ENCODE data around the gene SPAG9. TPM values are rescaled to one million over a fixed set of nuclear protein-coding genes. Genes with fewer than 3 reads are reported as not detected.
A peak's percentile ranks its signal among the peaks of the same experiment; 100 is the strongest.

SPAG9 gene
- total RNA-seq, 4 donors from 2014 or later: 85.2 to 110 (median 94.3) TPM

DNA sequence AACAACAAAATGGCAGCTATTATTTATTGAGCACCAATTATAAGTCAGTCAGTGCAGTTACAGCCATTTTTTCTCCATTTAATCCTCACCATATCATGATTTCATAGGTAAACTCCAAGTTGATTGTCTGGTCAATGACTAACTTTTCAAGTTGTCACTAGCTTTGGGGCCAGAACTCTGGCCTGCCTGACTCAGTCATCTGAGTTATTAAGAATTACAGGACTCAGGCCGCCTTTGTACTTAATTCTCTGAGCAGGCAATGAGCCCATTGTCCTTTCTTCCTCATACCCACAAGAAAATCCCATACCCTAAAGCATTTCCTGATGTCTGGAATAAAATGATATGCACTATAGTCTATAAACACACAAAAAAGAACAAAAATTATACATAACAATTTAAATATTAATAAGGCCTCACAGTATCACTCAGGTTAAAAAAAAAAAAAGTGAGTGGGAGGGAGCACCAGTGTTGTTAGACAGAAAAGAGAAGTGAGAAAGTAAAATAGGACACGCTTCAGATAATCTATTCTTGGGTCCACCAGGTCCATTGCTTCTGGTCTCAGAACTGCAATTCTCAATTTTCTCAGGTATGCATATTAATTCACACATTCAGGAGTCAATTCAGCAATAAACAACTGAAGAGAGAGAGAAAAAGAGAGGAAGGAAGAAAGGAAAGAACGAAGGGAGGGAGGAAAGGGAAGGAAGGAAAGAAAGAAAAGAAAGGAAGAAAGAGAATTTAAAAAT, 70.2 kb downstream of the SPAG9 start:
- ATAC-seq: no peak
- Histone ChIP-seq H3K27me3 (no peaks in the 10 kb centered on the region), H3K4me3 (no peak overlapping the region), H3K9me3 (no peaks in the 10 kb centered on the region), H3K4me1 (peaks cover 0 to 40% (median 0%) of the 10 kb centered on the region in 3 donors), H3K27ac (no peak overlapping the region), H3K36me3 (no peaks in the 10 kb centered on the region)
- 80 to 83% methylated on average over 3 of the region's 3 CpGs for WGBS, 2 donors (ENCODE audit: low coverage in 1 of 2)
- TF ChIP-seq POLR2AphosphoS5 (IDR thresholded peaks at IDR 0.05): no peak

DNA sequence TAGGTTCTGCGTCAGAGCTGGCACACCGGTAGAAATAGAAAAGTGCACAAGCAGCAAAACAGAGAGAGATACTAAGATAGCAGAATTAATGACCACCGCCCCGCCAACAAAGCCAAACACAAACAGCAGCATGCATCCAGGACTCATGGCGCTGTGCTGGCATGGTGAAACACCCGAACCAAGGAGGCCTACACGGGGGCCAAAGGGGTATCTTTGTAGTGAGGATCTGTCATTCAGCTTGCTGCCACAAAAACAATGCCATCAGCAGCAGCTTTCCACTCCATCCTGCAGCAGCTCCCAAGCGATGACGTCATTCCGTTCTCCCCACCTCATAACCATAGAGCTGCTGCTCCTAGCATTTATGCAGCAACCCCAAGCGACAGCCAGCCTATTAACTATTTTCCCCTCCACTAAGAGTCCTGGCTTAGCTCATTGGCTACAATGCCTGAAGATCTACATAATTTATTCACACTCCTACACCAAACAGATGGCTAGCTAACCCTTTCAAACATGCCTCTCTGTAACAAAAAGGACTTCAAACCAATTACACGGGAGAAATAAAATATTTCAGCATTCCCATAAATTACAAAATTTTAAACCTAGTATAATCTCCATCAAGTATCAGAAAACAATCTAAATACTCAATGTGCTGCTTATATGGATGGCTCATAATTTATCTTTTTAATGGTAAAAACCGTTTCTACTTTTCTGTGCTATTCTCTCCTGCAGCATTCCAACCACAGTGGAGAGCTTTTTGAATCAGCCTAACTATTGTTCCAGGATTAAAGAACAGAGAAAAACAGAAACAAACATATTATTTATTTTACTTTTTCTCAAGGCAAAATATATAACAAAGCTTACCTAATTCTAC, 73.9 kb downstream of the SPAG9 start:
- ATAC-seq: peak; percentile 77
- Histone ChIP-seq H3K4me1 (peaks cover 0 to 36% (median 0%) of the 10 kb centered on the region in 3 donors), H3K4me3 (peak overlapping the region in 1 of 2 donors; percentile 34), H3K9me3 (no peaks in the 10 kb centered on the region), H3K36me3 (no peaks in the 10 kb centered on the region), H3K27ac (peak overlapping the region in 3 of 4 donors; percentile 5 to 60 (median 37)), H3K27me3 (no peaks in the 10 kb centered on the region)
- TF ChIP-seq POLR2AphosphoS5 (IDR thresholded peaks at IDR 0.05): no peak
- no peak for TF ChIP-seq EP300 (IDR thresholded peaks at IDR 0.05)
- no peak for TF ChIP-seq POLR2A (IDR thresholded peaks at IDR 0.05)
- TF ChIP-seq, protein P1, sequence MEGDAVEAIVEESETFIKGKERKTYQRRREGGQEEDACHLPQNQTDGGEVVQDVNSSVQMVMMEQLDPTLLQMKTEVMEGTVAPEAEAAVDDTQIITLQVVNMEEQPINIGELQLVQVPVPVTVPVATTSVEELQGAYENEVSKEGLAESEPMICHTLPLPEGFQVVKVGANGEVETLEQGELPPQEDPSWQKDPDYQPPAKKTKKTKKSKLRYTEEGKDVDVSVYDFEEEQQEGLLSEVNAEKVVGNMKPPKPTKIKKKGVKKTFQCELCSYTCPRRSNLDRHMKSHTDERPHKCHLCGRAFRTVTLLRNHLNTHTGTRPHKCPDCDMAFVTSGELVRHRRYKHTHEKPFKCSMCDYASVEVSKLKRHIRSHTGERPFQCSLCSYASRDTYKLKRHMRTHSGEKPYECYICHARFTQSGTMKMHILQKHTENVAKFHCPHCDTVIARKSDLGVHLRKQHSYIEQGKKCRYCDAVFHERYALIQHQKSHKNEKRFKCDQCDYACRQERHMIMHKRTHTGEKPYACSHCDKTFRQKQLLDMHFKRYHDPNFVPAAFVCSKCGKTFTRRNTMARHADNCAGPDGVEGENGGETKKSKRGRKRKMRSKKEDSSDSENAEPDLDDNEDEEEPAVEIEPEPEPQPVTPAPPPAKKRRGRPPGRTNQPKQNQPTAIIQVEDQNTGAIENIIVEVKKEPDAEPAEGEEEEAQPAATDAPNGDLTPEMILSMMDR (IDR thresholded peaks at IDR 0.05): no peak
- WGBS, 2 donors (ENCODE audit: low coverage in 1 of 2): 21 to 29% methylated on average over 11 to 13 of the region's 13 CpGs

DNA sequence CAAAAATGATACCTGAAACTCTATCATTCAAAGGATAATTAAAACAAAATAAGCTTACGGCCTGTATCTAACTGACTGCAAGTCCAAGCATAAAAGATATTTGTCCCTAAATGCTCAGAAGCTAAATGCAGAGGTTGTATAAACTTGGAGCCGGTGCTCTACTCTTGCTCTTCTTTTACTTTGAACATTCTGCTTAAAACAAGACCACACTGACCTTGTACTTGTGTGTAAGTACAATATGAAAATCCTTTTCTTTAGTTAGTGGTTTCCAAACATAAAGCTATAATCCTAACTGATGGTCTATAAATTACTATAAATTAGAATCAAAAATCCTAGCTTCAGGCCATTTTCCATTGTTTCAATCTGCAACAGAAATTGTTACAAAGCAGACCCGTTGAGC, 74.6 kb downstream of the SPAG9 start:
- Histone ChIP-seq H3K27ac (peak overlapping the region in 2 of 4 donors; percentile 37 to 60), H3K4me3 (peak overlapping the region in 1 of 2 donors; percentile 34), H3K27me3 (no peaks in the 10 kb centered on the region), H3K9me3 (no peaks in the 10 kb centered on the region), H3K36me3 (no peaks in the 10 kb centered on the region), H3K4me1 (peaks cover 0 to 36% (median 0%) of the 10 kb centered on the region in 3 donors)
- TF ChIP-seq POLR2A (IDR thresholded peaks at IDR 0.05) (no peak), POLR2AphosphoS5 (IDR thresholded peaks at IDR 0.05) (no peak), EP300 (IDR thresholded peaks at IDR 0.05) (no peak)
- TF ChIP-seq, protein P1 (IDR thresholded peaks at IDR 0.05): no peak
- 34 to 57% methylated on average over 3 of the region's 3 CpGs for WGBS, 2 donors (ENCODE audit: low coverage in 1 of 2)
- ATAC-seq: no peak

DNA sequence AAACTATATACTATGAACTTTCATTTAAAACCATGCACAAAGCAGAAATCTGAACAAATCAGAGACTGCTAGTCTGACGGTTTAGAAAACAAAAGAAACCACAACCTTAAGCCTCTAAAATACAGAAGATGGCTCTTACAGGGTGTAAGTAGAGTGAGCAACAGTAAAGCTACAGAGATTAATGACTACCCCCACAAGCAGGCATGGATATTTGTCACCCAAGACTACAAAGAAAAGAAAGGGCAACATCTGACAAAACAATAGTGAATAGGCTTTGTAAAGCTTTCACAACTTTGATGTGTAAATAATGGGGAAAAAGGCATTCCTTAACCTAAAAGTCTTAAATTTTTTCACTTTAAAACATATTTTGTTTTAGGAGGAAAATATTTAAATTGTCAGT, 75.0 kb downstream of the SPAG9 start:
- ATAC-seq: no peak
- H3K27me3 ChIP-seq: no peaks in the 10 kb centered on the region
- H3K36me3 ChIP-seq: no peaks in the 10 kb centered on the region
- WGBS, 2 donors (ENCODE audit: low coverage in 1 of 2): 44 to 50% methylated on average over 1 of the region's 1 CpG
- TF ChIP-seq POLR2A (IDR thresholded peaks at IDR 0.05): no peak
- TF ChIP-seq POLR2AphosphoS5 (IDR thresholded peaks at IDR 0.05): no peak
- TF ChIP-seq, protein P1 (IDR thresholded peaks at IDR 0.05): no peak
- no peak for TF ChIP-seq EP300 (IDR thresholded peaks at IDR 0.05)
- H3K4me1 ChIP-seq: peaks cover 0 to 36% (median 0%) of the 10 kb centered on the region in 3 donors
- peak overlapping the region in 1 of 2 donors; percentile 34 for H3K4me3 ChIP-seq
- no peaks in the 10 kb centered on the region for H3K9me3 ChIP-seq
- peak overlapping the region in 2 of 4 donors; percentile 37 to 60 for H3K27ac ChIP-seq

DNA sequence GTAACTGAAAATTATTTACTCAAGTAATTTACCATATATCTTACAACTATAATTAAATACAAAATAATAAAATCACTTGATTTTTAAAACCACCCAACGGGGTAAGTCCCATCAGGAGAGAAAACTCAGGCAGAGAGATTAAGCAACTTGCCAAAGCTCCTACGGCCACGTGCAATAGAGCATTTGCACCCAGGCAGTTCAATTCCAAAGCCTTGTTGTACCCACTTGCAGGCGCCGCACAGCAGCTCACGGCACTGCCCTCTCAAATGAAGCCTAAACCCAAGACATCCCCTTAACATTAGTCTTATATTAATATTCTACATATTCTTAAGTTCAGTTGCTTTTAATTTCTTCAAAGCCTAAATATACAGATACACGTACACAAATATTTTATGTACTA, 75.7 kb downstream of the SPAG9 start:
- H3K9me3 ChIP-seq: no peaks in the 10 kb centered on the region
- ATAC-seq: no peak
- H3K36me3 ChIP-seq: no peaks in the 10 kb centered on the region
- H3K27me3 ChIP-seq: no peaks in the 10 kb centered on the region
- H3K27ac ChIP-seq: no peak overlapping the region
- H3K4me3 ChIP-seq: no peak overlapping the region
- peaks cover 0 to 36% (median 0%) of the 10 kb centered on the region in 3 donors for H3K4me1 ChIP-seq
- WGBS, 2 donors (ENCODE audit: low coverage in 1 of 2): 69 to 75% methylated on average over 7 of the region's 7 CpGs
- TF ChIP-seq EP300 (IDR thresholded peaks at IDR 0.05) (no peak), POLR2A (IDR thresholded peaks at IDR 0.05) (no peak), POLR2AphosphoS5 (IDR thresholded peaks at IDR 0.05) (no peak)
- TF ChIP-seq, protein P1 (IDR thresholded peaks at IDR 0.05): no peak
